Heart left ventricle (tissue), 16 donors: Measurements from ENCODE around the gene LRP1. TPM values are rescaled to one million over a fixed set of nuclear protein-coding genes. Genes with fewer than 3 reads are reported as not detected.
A peak's percentile ranks its signal among the peaks of the same experiment; 100 is the strongest.

Source experiments
- ATAC-seq, 4 donors: fragments of 200-7000 bp; cut with Tn5 transposase; one replicate each; pipeline ENCODE4 v1.9.1; 2020 to 2022; ENCODE audit warnings: moderate library complexity in 4 of 4, mild to moderate bottlenecking in 3 of 4, moderate number of reproducible peaks in 1 of 4
- DNase-seq, 5 donors: peaks; one replicate each; pipeline ENCODE4 v3.0.0-alpha.2; 2020
- H3K27ac ChIP-seq, 12 donors: fragments of 200-600 bp; sonication (generic) in 4 of 12; one replicate each; pipeline versions ENCODE4 v1.5.0 to v1.8.0; 2016 to 2022; ENCODE audit warnings: mild to moderate bottlenecking in 2 of 12
- H3K27me3 ChIP-seq, 9 donors: fragments of 200-600 bp; sonication (generic) in 2 of 9; one replicate each; pipeline versions ENCODE4 v1.5.1 to v1.8.0; 2016 to 2022; ENCODE audit warnings: mild to moderate bottlenecking in 3 of 9
- H3K36me3 ChIP-seq, 9 donors: fragments of 200-600 bp; sonication (generic) in 2 of 9; one replicate each; pipeline versions ENCODE4 v1.5.0 to v1.8.0; 2018 to 2022; ENCODE audit warnings: mild to moderate bottlenecking in 2 of 9
- H3K4me1 ChIP-seq, 12 donors: fragments of 200-600 bp; sonication (generic) in 4 of 12; one replicate each; pipeline versions ENCODE4 v1.5.0 to v1.8.0; 2016 to 2022; ENCODE audit warnings: mild to moderate bottlenecking in 3 of 12
- H3K4me3 ChIP-seq, 12 donors: fragments of 200-600 bp; sonication (generic) in 4 of 12; one replicate each; pipeline versions ENCODE4 v1.5.0 to v1.8.0; 2017 to 2022; ENCODE audit warnings: mild to moderate bottlenecking in 9 of 12, moderate library complexity in 4 of 12
- H3K9me3 ChIP-seq, 12 donors: fragments of 200-600 bp; sonication (generic) in 4 of 12; one replicate each; pipeline versions ENCODE4 v1.5.0 to v1.8.0; 2016 to 2022; ENCODE audit warnings: mild to moderate bottlenecking in 1 of 12
- POLR2A ChIP-seq, 2 donors: fragments of 450-650 bp; IDR thresholded peaks; one replicate each; pipeline ENCODE4 v1.6.1; 2017; ENCODE audit warnings: antibody characterized with exemption in 2 of 2, mild to moderate bottlenecking in 2 of 2, moderate library complexity in 2 of 2
- WGBS, 4 donors: extraction: QIAGEN DNeasy Blood & Tissue Kit in 2 of 4; methylation state at CpG; one replicate each; pipeline versions ENCODE4 v1.1.5 to v1.1.7; 2013 to 2018; 5-methylcytosine and 5-hydroxymethylcytosine counted together
- intact Hi-C, 10 donors: fragments of 100-400 bp; cut with DNase I; formaldehyde crosslinking; loops; one replicate each; pipeline versions ENCODE4 v1.11.1 to v1.14.2; 2022
- polyA plus RNA-seq, 2 donors: library from polyadenylated mRNA; stranded (reverse); fragments of 200-250 nt; gene quantifications; one replicate each; pipeline ENCODE4 v1.2.3, GENCODE V29; 2013
- total RNA-seq, 9 donors: library from RNA; depleted of rRNA in 2 of 9; stranded (reverse); fragments of >200 nt in 2 of 9; fragmentation: NEBNext Ultra II Directional in 3 of 9; extraction: Animal tissue kit (Norgen Biotek cat#: 25700) in 3 of 9; gene quantifications; one replicate each; pipeline versions ENCODE4 v1.1.0 to v1.2.4, GENCODE V29; 2016 to 2023
- TF ChIP-seq, protein P1 (sequence below), 12 donors: fragments of 200-600 bp; sonication (generic) in 4 of 12; IDR thresholded peaks; one replicate each; pipeline versions ENCODE4 v1.5.0 to v1.8.0; 2018 to 2022; ENCODE audit warnings: antibody characterized with exemption in 12 of 12, mild to moderate bottlenecking in 5 of 12
- donor health status: ischemic (EF 13 %, LVEDD 7.1; RV severe dilation, severe dysfunction).
- donor health status: healthy with polysubstance abuse.
- donor health status: DM: no; HTN: yes; CAD: no.
- donor health status: DM: no; HTN: no; CAD: no.
- donor health status: ischemic (EF 25% LVEDD 6.9; RV normal size, moderate dysfunction).
- donor health status: ischemic (EF 25% LVEDD 5.7; RV mildly dilated, moderate dysfunction).
- donor health status: healthy.
- donor health status: DM: yes; HTN: yes; CAD: no.
- donor health status: ischemic (EF 35%, LVEDD 5.7; RV mildly dilated, moderate dysfunction).
- donor health status: nonischemic (EF 11% LVEDD 7.7; RV severe dilation, severe dysfunction).
- donor health status: DM: yes; HTN: yes; CAD: no.
- donor health status: PGD.
- donor health status: ischemic (EF 29% LVEDD 5.4; RV normal size, mild dysfunction).
- donor health status: nonischemic (EF 23%, LVEDD 6.1; RV moderate dilation, normal function).

Gene LRP1
- total and polyA plus RNA-seq, 11 donors, result 23.0 to 316 (median 69.0) TPM

DNA sequence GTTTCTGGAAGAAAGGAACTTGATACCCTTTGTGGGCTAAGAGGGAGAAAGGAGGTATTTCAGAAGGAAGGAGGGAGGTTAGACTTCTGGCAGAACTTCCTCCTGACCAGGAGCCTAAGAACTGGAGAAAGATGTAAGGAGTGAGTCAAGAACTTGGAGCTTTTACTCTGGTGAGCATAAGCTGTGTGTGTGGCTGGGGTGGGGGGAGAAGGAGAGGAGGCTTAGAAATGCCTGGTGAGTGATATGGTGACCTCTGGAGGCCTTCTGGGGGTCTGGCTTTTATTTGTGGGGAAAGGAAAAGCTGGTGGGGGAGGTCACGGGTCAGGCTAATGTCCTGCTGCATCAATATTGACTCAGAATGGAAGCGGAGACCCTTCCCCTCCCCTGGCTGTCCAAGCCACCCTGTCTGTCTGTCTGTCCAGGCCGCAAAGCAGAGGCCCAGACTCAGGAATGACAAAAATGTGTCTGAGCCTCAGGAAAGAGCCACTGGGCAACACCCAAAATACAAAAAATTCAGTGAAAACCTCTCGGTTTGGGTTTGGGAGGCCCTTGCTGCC, 4.8 kb downstream of the LRP1 start:
- no peak for DNase-seq
- no peak for TF ChIP-seq POLR2A (IDR thresholded peaks at IDR 0.05)
- TF ChIP-seq, protein P1, sequence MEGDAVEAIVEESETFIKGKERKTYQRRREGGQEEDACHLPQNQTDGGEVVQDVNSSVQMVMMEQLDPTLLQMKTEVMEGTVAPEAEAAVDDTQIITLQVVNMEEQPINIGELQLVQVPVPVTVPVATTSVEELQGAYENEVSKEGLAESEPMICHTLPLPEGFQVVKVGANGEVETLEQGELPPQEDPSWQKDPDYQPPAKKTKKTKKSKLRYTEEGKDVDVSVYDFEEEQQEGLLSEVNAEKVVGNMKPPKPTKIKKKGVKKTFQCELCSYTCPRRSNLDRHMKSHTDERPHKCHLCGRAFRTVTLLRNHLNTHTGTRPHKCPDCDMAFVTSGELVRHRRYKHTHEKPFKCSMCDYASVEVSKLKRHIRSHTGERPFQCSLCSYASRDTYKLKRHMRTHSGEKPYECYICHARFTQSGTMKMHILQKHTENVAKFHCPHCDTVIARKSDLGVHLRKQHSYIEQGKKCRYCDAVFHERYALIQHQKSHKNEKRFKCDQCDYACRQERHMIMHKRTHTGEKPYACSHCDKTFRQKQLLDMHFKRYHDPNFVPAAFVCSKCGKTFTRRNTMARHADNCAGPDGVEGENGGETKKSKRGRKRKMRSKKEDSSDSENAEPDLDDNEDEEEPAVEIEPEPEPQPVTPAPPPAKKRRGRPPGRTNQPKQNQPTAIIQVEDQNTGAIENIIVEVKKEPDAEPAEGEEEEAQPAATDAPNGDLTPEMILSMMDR (IDR thresholded peaks at IDR 0.05), result no peak
- intact Hi-C loops, result no loop called here
- Histone ChIP-seq H3K4me1 (peaks cover 17 to 90% (median 73%) of the 10 kb centered on the region in 12 donors), H3K36me3 (peaks cover 0 to 10% (median 0%) of the 10 kb centered on the region in 9 donors), H3K27ac (peak overlapping the region; percentile 65 to 100 (median 94)), H3K9me3 (no peaks in the 10 kb centered on the region), H3K4me3 (peak overlapping the region in 9 of 12 donors; percentile 4 to 94 (median 72)), H3K27me3 (no peaks in the 10 kb centered on the region)
- no peak for ATAC-seq
- WGBS, 4 donors, result 52 to 72% (median 67%) methylated on average over 4 of the region's 4 CpGs

DNA sequence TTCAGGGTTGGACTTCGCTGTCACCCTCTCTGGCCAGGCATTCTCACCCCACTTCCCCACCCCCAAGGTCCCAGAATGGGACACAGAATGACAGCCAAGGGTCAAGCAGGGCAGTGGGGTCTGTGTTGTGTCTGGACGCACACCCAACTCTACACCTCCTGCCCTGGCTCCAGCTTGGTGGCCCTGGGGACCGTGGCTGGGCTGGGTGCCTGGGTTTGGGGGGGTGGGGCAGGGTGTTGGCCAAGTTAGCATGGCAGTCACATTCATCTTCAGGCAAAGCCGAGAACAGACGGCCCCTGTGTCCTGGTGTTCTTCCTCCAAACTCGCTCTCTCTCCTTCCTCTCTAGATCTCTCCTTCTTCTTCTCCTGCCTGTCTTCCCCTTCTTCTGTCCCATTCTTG, 5.6 kb downstream of the LRP1 start:
- no peaks in the 10 kb centered on the region for H3K9me3 ChIP-seq
- peak in 4 of 5 donors; percentile 42 to 85 (median 67) for DNase-seq
- peaks cover 17 to 94% (median 80%) of the 10 kb centered on the region in 12 donors for H3K4me1 ChIP-seq
- no peaks in the 10 kb centered on the region for H3K27me3 ChIP-seq
- peak overlapping the region in 6 of 12 donors; percentile 3 to 94 (median 70) for H3K4me3 ChIP-seq
- peak overlapping the region; percentile 65 to 100 (median 94) for H3K27ac ChIP-seq
- peaks cover 0 to 14% (median 0%) of the 10 kb centered on the region in 9 donors for H3K36me3 ChIP-seq
- WGBS, 4 donors, result 29 to 40% (median 33%) methylated on average over 3 to 6 of the region's 6 CpGs
- peak; percentile 22 to 62 (median 40) for ATAC-seq
- TF ChIP-seq, protein P1 (IDR thresholded peaks at IDR 0.05), result no peak
- no peak for TF ChIP-seq POLR2A (IDR thresholded peaks at IDR 0.05)
- intact Hi-C loops, result loop anchor here in 2 of 10 donors (2.0 kb wide), 1 partner anchor 15 kb away; no protein-coding TSS in a partner anchor

DNA sequence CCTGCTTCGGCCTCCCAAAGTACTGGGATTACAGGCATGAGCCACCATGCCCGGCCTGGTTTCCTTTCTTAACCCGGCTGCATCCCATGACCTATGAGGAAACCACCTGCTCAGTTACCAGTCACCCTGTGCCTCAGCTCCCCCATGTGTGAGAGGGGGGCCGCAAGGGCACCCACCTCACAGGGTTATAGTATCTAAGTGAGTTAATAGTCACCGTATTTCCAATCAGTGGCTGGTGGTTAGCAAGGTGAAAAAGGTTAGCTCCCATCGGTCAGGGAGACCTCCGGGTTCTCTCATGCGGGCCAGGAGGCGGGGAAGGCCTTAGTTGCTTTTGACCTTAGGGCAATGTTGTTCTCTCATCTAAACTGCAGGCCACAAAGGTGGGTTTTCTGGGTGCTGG, 6.7 kb downstream of the LRP1 start:
- intact Hi-C loops, result loop anchor here in 2 of 10 donors (2.0 kb wide), 1 partner anchor 14 kb away; no protein-coding TSS in a partner anchor
- ATAC-seq (no peak), DNase-seq (no peak)
- Histone ChIP-seq H3K27ac (peak overlapping the region in 11 of 12 donors; percentile 74 to 100 (median 95)), H3K36me3 (peaks cover 0 to 24% (median 10%) of the 10 kb centered on the region in 9 donors), H3K27me3 (no peaks in the 10 kb centered on the region), H3K4me1 (peaks cover 17 to 99% (median 82%) of the 10 kb centered on the region in 12 donors), H3K9me3 (no peaks in the 10 kb centered on the region), H3K4me3 (peak overlapping the region in 1 of 12 donors; percentile 11)
- 77 to 91% (median 78%) methylated on average over 8 to 9 of the region's 9 CpGs for WGBS, 4 donors
- no peak for TF ChIP-seq POLR2A (IDR thresholded peaks at IDR 0.05)
- TF ChIP-seq, protein P1 (IDR thresholded peaks at IDR 0.05), result no peak

DNA sequence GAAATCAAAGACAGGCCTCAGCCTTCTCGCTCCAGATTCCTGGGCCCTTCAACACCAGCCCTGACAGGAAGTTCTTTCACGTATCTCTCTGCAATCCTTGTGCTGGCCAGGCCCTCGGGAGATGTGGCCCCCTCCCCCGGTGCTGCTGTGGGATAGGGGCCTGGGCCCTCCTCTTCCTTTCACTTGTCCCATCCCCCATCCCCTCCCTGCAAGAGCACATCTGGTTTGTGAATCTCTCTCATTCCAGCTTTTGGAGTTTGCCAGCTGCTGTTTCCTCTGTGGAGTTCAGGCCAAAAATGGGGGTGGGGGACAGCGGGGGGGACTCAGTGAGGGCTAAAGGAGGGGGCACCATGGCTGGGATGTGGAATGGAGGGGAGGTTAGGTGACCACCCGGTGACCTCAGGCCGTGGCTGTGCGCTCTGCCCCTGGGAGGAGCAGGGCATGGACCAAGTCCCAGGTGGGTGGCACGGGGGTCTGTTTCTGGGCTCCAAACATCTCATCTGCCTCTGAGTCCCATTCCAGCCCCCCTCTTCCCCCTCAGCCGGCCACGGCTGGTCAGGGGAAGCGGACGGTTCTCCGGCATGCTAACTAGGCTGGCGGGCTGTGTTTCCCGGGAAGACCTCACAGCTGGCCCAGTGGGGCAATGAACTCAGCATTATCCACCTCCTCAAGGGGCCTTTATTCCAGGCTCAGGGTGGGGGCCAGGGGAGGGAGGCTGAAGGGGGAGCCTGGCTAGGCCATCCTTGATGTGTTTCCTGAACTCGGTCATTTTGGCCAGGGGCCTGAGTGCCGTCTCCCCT, 7.4 kb downstream of the LRP1 start:
- H3K4me1 ChIP-seq, result peaks cover 17 to 99% (median 77%) of the 10 kb centered on the region in 12 donors
- H3K4me3 ChIP-seq, result peak overlapping the region in 7 of 12 donors; percentile 1 to 41 (median 26)
- no peaks in the 10 kb centered on the region for H3K9me3 ChIP-seq
- 31 to 50% (median 45%) methylated on average over 15 to 18 of the region's 18 CpGs for WGBS, 4 donors
- H3K27me3 ChIP-seq, result no peaks in the 10 kb centered on the region
- peaks cover 0 to 32% (median 18%) of the 10 kb centered on the region in 9 donors for H3K36me3 ChIP-seq
- DNase-seq (peak; percentile 77 to 84 (median 82)), ATAC-seq (peak; percentile 17 to 73 (median 58))
- no peak for TF ChIP-seq POLR2A (IDR thresholded peaks at IDR 0.05)
- TF ChIP-seq, protein P1 (IDR thresholded peaks at IDR 0.05), result no peak
- peak overlapping the region; percentile 63 to 100 (median 94) for H3K27ac ChIP-seq
- intact Hi-C loops, result loop anchor here in 2 of 10 donors (2.0 kb wide), 1 partner anchor 13 kb away; no protein-coding TSS in a partner anchor
